ENCODE results near the gene NRXN3.

The NRXN3 gene

DNA sequence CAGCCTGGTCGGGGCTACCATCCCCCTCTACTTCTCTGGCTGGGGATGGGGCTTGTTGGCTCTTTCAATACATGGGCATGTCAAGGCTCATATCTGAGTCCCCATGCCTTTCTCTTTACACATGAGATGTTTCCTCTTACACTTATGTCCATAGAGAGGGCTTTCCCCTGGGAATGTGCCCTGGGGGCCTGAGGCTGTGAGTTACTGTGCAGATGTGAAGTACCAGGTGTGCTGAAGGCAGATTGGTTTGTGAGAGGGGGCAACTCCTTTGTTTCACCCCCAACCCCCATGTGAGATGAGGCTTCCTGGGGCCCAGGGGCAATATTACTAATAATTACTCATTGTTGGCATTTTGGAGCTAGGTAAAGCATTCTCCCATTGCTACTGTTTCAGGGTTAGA lies 32.8 kb downstream of the NRXN3 start:
- H3K36me3 ChIP-seq (ENCODE audit: control insufficient read depth in 4 of 4, insufficient read depth in 4 of 4, low read length in 3 of 4): no peaks in the 10 kb centered on the region
- CTCF ChIA-PET: no interaction called here
- peak in 1 of 3 donors; percentile 2 for DNase-seq
- H3K9me3 ChIP-seq (ENCODE audit: control extremely low read depth in 1 of 5, control insufficient read depth in 4 of 5, insufficient read depth in 2 of 5, low read depth in 1 of 5, low read length in 4 of 5): peaks cover 0 to 4% (median 0%) of the 10 kb centered on the region in 5 experiments
- WGBS (ENCODE audit: insufficient coverage): 0% methylated on average over 1 of the region's 1 CpG
- no peak overlapping the region for H3K4me3 ChIP-seq (ENCODE audit: control insufficient read depth in 1 of 7, extremely low read depth in 1 of 7, insufficient read depth in 4 of 7, low read depth in 2 of 7, low read length in 6 of 7)
- POLR2A ChIA-PET: no interaction called here
- peaks cover 0 to 32% (median 9%) of the 10 kb centered on the region in 5 experiments for H3K27me3 ChIP-seq (replicated peaks in 2 of 5; ENCODE audit: control insufficient read depth in 4 of 5, insufficient read depth in 5 of 5, low read length in 4 of 5)
- no peak overlapping the region for H3K27ac ChIP-seq (ENCODE audit: insufficient read depth in 1 of 2, low read depth in 1 of 2, low read length in 2 of 2, poor library complexity in 1 of 2, severe bottlenecking in 2 of 2)
- peaks cover 12 to 29% (median 25%) of the 10 kb centered on the region in 4 experiments for H3K4me1 ChIP-seq (ENCODE audit: control extremely low read depth in 1 of 4, control insufficient read depth in 4 of 4, insufficient read depth in 4 of 4, low read length in 3 of 4)

DNA sequence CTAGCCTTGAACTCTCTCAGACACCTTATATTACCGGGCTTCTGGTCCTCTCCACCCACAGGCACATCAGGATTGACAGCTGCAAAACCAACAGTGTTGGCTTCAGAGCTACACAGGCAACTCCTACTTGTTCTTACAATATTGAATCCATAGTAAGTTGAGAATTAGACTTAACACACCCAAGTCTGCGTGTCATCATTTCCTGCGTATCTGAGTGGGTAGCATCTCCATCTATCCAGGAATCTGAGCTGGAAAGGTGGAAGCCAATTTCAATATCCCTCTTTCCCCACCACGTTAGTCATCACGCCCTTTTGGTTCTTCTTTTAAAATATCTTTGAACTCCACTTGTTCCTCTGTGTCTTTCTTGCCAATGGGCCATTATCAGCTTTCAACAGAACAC lies 37.2 kb downstream of the NRXN3 start:
- WGBS (ENCODE audit: insufficient coverage): 84% methylated on average over 5 of the region's 5 CpGs
- H3K27me3 ChIP-seq (replicated peaks in 2 of 5; ENCODE audit: control insufficient read depth in 4 of 5, insufficient read depth in 5 of 5, low read length in 4 of 5): peaks cover 0 to 12% (median 2%) of the 10 kb centered on the region in 5 experiments
- peaks cover 5 to 12% (median 10%) of the 10 kb centered on the region in 4 experiments for H3K4me1 ChIP-seq (ENCODE audit: control extremely low read depth in 1 of 4, control insufficient read depth in 4 of 4, insufficient read depth in 4 of 4, low read length in 3 of 4)
- H3K9me3 ChIP-seq (ENCODE audit: control extremely low read depth in 1 of 5, control insufficient read depth in 4 of 5, insufficient read depth in 2 of 5, low read depth in 1 of 5, low read length in 4 of 5): peaks cover 0 to 15% (median 8%) of the 10 kb centered on the region in 5 experiments
- no peak for DNase-seq
- H3K27ac ChIP-seq (ENCODE audit: insufficient read depth in 1 of 2, low read depth in 1 of 2, low read length in 2 of 2, poor library complexity in 1 of 2, severe bottlenecking in 2 of 2): no peak overlapping the region
- no peaks in the 10 kb centered on the region for H3K36me3 ChIP-seq (ENCODE audit: control insufficient read depth in 4 of 4, insufficient read depth in 4 of 4, low read length in 3 of 4)
- H3K4me3 ChIP-seq (ENCODE audit: control insufficient read depth in 1 of 7, extremely low read depth in 1 of 7, insufficient read depth in 4 of 7, low read depth in 2 of 7, low read length in 6 of 7): no peak overlapping the region
- ChIA-PET CTCF (no interaction called here), POLR2A (no interaction called here)

DNA sequence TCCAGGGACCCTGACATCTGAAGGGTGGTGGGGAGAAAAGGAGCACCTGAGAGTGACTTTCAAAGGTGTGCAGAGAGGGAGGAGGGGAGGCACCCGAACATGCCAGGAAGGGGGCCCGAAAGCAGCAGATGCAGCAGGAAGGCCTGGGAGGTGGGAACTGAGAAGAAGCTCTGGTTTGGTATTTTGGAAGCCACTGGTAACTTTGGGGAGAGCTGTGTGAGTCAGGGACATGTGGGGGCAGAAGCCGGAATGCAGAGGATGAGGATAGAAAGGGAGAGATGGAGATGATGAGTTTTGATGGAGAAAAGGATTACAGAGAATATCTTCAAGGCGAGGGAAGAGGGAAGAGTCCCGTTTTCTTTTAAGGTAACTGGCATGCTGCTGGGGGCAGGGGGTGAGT lies 50.1 kb downstream of the NRXN3 start:
- Histone ChIP-seq H3K9me3 (ENCODE audit: control extremely low read depth in 1 of 5, control insufficient read depth in 4 of 5, insufficient read depth in 2 of 5, low read depth in 1 of 5, low read length in 4 of 5) (no peaks in the 10 kb centered on the region), H3K4me1 (ENCODE audit: control extremely low read depth in 1 of 4, control insufficient read depth in 4 of 4, insufficient read depth in 4 of 4, low read length in 3 of 4) (peaks cover 0 to 3% (median 1%) of the 10 kb centered on the region in 4 experiments), H3K27ac (ENCODE audit: insufficient read depth in 1 of 2, low read depth in 1 of 2, low read length in 2 of 2, poor library complexity in 1 of 2, severe bottlenecking in 2 of 2) (no peak overlapping the region), H3K4me3 (ENCODE audit: control insufficient read depth in 1 of 7, extremely low read depth in 1 of 7, insufficient read depth in 4 of 7, low read depth in 2 of 7, low read length in 6 of 7) (no peak overlapping the region), H3K36me3 (ENCODE audit: control insufficient read depth in 4 of 4, insufficient read depth in 4 of 4, low read length in 3 of 4) (no peaks in the 10 kb centered on the region), H3K27me3 (replicated peaks in 2 of 5; ENCODE audit: control insufficient read depth in 4 of 5, insufficient read depth in 5 of 5, low read length in 4 of 5) (peaks cover 0 to 3% (median 0%) of the 10 kb centered on the region in 5 experiments)
- WGBS (ENCODE audit: insufficient coverage): 82% methylated on average over 4 of the region's 5 CpGs
- no peak for DNase-seq
- ChIA-PET CTCF (no interaction called here), POLR2A (no interaction called here)

DNA sequence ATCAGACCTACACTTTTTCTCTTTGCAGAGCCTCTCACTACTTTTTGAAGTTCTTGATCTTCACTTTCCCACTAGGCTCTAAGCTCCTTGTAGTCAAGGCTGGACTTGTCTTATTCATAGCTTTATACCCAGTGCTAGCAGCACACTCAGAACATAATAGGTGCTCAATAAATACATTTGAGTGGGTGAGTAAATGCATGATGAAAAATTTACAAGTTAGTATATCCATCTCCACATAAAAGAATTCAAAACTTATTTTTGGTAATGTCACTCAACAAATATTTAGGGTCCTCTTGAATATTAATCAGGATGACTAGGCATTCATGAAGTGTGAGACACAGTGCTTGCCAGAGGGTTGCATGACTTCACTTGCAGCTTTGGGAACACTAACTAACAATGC lies 52.6 kb downstream of the NRXN3 start:
- H3K4me3 ChIP-seq (ENCODE audit: control insufficient read depth in 1 of 7, extremely low read depth in 1 of 7, insufficient read depth in 4 of 7, low read depth in 2 of 7, low read length in 6 of 7): no peak overlapping the region
- POLR2A ChIA-PET: no interaction called here
- H3K9me3 ChIP-seq (ENCODE audit: control extremely low read depth in 1 of 5, control insufficient read depth in 4 of 5, insufficient read depth in 2 of 5, low read depth in 1 of 5, low read length in 4 of 5): no peaks in the 10 kb centered on the region
- H3K36me3 ChIP-seq (ENCODE audit: control insufficient read depth in 4 of 4, insufficient read depth in 4 of 4, low read length in 3 of 4): no peaks in the 10 kb centered on the region
- H3K4me1 ChIP-seq (ENCODE audit: control extremely low read depth in 1 of 4, control insufficient read depth in 4 of 4, insufficient read depth in 4 of 4, low read length in 3 of 4): no peaks in the 10 kb centered on the region
- CTCF ChIA-PET: no interaction called here
- H3K27ac ChIP-seq (ENCODE audit: insufficient read depth in 1 of 2, low read depth in 1 of 2, low read length in 2 of 2, poor library complexity in 1 of 2, severe bottlenecking in 2 of 2): no peak overlapping the region
- peaks cover 0 to 6% (median 0%) of the 10 kb centered on the region in 5 experiments for H3K27me3 ChIP-seq (replicated peaks in 2 of 5; ENCODE audit: control insufficient read depth in 4 of 5, insufficient read depth in 5 of 5, low read length in 4 of 5)
- DNase-seq: no peak

DNA sequence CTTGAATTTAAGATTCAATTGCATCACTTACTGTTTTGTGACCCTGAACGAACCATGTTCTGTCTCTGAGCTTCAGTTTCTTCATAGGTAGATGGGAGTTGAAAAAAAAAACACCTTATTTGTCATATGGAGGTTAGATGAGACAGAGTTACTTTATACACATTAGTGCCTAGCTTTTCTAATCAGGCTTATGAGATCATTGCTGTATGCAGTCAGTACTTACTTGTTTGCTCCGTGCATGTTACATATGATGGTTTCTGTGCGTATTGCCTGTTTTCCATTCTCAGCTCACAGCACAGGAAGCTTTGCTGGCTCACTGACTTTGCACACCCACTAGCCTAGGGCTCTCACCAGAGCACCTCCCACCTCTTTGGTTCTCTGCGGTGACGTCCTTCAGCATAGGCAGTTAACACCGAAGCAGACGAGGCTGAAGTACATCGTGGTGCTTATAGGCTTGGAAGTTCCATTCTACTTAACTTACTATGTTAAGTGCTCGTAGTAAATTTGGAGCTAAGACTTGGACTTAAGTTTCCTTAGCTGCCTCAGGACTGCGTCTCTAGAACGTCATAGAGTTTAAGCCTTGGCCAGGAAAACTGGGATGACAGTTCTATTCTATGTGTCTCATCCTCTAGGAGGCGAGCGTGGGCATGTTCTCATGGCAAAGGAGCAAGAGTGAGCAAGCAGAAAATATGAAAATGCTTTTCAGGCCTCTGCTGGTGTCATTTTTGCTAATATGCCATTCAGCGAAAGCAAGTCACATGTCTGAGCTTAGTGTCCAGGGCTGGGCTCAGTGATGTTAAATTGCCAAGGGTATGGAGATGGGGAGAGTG lies 57.3 kb downstream of the NRXN3 start:
- ChIA-PET CTCF (no interaction called here), POLR2A (no interaction called here)
- H3K27me3 ChIP-seq (replicated peaks in 2 of 5; ENCODE audit: control insufficient read depth in 4 of 5, insufficient read depth in 5 of 5, low read length in 4 of 5): peaks cover 0 to 28% (median 5%) of the 10 kb centered on the region in 5 experiments
- H3K36me3 ChIP-seq (ENCODE audit: control insufficient read depth in 4 of 4, insufficient read depth in 4 of 4, low read length in 3 of 4): no peaks in the 10 kb centered on the region
- no peak overlapping the region for H3K27ac ChIP-seq (ENCODE audit: insufficient read depth in 1 of 2, low read depth in 1 of 2, low read length in 2 of 2, poor library complexity in 1 of 2, severe bottlenecking in 2 of 2)
- WGBS (ENCODE audit: insufficient coverage): 88% methylated on average over 7 of the region's 14 CpGs
- no peak overlapping the region for H3K4me3 ChIP-seq (ENCODE audit: control insufficient read depth in 1 of 7, extremely low read depth in 1 of 7, insufficient read depth in 4 of 7, low read depth in 2 of 7, low read length in 6 of 7)
- no peak for DNase-seq
- no peaks in the 10 kb centered on the region for H3K9me3 ChIP-seq (ENCODE audit: control extremely low read depth in 1 of 5, control insufficient read depth in 4 of 5, insufficient read depth in 2 of 5, low read depth in 1 of 5, low read length in 4 of 5)
- no peaks in the 10 kb centered on the region for H3K4me1 ChIP-seq (ENCODE audit: control extremely low read depth in 1 of 4, control insufficient read depth in 4 of 4, insufficient read depth in 4 of 4, low read length in 3 of 4)

DNA sequence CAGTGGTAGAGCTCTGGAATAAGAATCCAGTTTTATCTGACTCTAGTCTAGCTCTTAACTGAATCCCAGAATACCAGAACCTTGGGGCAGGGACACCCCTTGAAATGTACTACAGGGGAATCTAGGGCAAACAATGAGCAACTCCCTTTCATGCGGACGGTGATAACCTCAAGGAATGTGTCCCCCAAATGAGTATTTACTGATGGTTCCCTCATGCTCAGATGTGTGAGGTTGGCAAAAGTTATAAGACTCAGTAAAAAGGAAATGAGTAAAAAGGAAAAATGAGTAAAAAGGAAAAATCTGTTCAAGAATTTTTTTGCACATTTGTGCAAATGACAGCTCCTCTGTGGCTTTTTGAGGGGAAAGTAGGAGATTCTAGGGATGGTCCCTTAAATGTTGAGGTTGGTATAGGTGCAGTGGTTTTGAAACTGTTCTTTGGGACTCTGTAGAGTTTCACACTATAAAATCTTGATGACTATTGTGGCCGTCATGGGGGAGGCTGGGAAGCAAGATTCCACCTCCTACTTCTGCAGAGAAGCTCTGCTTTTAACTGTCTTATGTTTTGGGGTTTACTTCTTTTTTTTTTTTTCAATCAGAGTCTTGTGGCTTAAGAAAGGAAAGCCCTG lies 58.6 kb downstream of the NRXN3 start:
- DNase-seq: no peak
- peaks cover 0 to 24% (median 4%) of the 10 kb centered on the region in 5 experiments for H3K27me3 ChIP-seq (replicated peaks in 2 of 5; ENCODE audit: control insufficient read depth in 4 of 5, insufficient read depth in 5 of 5, low read length in 4 of 5)
- no peaks in the 10 kb centered on the region for H3K9me3 ChIP-seq (ENCODE audit: control extremely low read depth in 1 of 5, control insufficient read depth in 4 of 5, insufficient read depth in 2 of 5, low read depth in 1 of 5, low read length in 4 of 5)
- no peaks in the 10 kb centered on the region for H3K4me1 ChIP-seq (ENCODE audit: control extremely low read depth in 1 of 4, control insufficient read depth in 4 of 4, insufficient read depth in 4 of 4, low read length in 3 of 4)
- WGBS (ENCODE audit: insufficient coverage): 83% methylated on average over 3 of the region's 3 CpGs
- H3K36me3 ChIP-seq (ENCODE audit: control insufficient read depth in 4 of 4, insufficient read depth in 4 of 4, low read length in 3 of 4): no peaks in the 10 kb centered on the region
- H3K27ac ChIP-seq (ENCODE audit: insufficient read depth in 1 of 2, low read depth in 1 of 2, low read length in 2 of 2, poor library complexity in 1 of 2, severe bottlenecking in 2 of 2): no peak overlapping the region
- CTCF ChIA-PET: no interaction called here
- H3K4me3 ChIP-seq (ENCODE audit: control insufficient read depth in 1 of 7, extremely low read depth in 1 of 7, insufficient read depth in 4 of 7, low read depth in 2 of 7, low read length in 6 of 7): no peak overlapping the region
- POLR2A ChIA-PET: no interaction called here

DNA sequence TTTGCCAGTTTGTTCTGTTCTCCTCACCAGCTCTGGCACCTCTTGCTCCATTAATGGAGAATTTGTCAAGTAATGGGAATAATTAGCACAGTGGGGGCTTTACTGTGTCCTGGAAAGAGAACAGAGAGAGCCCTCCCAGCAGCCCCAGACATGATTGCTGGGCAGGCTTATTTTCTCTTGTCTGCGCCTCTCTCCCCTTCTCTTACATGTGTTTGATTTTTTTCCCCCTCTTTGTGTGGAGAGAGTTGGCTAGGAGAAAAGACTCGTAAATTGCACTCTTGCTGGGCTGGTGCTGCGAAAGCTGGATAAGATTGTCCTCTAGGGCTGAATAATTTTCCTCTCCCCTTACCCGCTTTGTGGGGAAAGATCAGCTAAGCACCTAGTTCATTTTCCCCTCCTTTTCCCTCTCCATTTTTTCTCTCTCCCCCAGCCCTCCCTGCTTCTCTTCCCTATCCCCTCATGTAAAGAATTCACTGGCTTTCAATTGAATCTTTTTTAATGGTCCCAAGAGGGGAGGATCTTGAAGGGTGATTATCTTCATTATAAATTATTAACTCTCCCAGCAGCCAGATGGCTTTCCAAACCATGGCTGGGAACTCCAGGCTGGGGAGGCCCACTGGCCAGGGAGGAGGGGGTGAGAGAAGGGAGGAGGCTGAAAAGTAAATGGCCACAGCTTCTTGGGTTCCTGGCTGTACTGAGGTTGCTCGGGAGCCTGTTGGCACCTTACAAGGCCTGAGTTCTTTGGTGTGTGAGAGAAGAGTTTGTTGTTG lies 62.2 kb downstream of the NRXN3 start:
- Histone ChIP-seq H3K4me1 (ENCODE audit: control extremely low read depth in 1 of 4, control insufficient read depth in 4 of 4, insufficient read depth in 4 of 4, low read length in 3 of 4) (no peaks in the 10 kb centered on the region), H3K9me3 (ENCODE audit: control extremely low read depth in 1 of 5, control insufficient read depth in 4 of 5, insufficient read depth in 2 of 5, low read depth in 1 of 5, low read length in 4 of 5) (no peaks in the 10 kb centered on the region), H3K27me3 (replicated peaks in 2 of 5; ENCODE audit: control insufficient read depth in 4 of 5, insufficient read depth in 5 of 5, low read length in 4 of 5) (peaks cover 0 to 22% (median 4%) of the 10 kb centered on the region in 5 experiments), H3K36me3 (ENCODE audit: control insufficient read depth in 4 of 4, insufficient read depth in 4 of 4, low read length in 3 of 4) (no peaks in the 10 kb centered on the region), H3K27ac (ENCODE audit: insufficient read depth in 1 of 2, low read depth in 1 of 2, low read length in 2 of 2, poor library complexity in 1 of 2, severe bottlenecking in 2 of 2) (no peak overlapping the region), H3K4me3 (ENCODE audit: control insufficient read depth in 1 of 7, extremely low read depth in 1 of 7, insufficient read depth in 4 of 7, low read depth in 2 of 7, low read length in 6 of 7) (no peak overlapping the region)
- WGBS (ENCODE audit: insufficient coverage): 96% methylated on average over 4 of the region's 5 CpGs
- no peak for DNase-seq
- ChIA-PET CTCF (no interaction called here), POLR2A (no interaction called here)

All from common myeloid progenitor, CD34-positive (primary cell).